PC-9 (cell line): ENCODE data around the gene ANKRD60.

Experiments used
- EZH2 ChIP-seq: fragments of 200-600 bp; sonication (generic); IDR thresholded peaks from 2 replicates; pipeline ENCODE4 v1.8.0; 2017; ENCODE audit warnings: antibody characterized with exemption, low read depth
- TF ChIP-seq, protein P1 (sequence below): fragments of 200-600 bp; sonication (generic); conservative IDR thresholded peaks from 2 replicates; pipeline ENCODE4 v1.6.1; 2017; ENCODE audit warnings: mixed run types, antibody characterized with exemption, mild to moderate bottlenecking, moderate library complexity

DNA sequence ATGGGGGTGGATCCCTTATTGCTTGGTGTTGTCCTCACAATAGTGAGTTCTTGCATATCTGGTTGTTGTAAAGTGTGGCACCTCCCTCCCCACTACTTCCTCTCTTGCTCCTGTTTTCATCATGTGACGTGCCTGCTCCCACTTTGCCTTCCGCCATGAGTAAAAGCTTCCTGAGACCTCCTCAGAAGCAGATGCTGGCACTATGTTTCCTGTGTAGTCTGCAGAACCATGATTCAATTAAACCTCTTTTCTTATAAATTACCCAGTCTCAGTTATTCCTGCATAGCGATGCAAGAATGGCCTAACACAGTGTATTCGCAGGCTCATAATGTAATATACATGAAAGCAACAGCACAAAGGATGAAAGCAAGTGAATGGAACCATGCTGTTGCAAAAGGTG, 28.4 kb upstream of the ANKRD60 start:
- TF ChIP-seq, protein P1, sequence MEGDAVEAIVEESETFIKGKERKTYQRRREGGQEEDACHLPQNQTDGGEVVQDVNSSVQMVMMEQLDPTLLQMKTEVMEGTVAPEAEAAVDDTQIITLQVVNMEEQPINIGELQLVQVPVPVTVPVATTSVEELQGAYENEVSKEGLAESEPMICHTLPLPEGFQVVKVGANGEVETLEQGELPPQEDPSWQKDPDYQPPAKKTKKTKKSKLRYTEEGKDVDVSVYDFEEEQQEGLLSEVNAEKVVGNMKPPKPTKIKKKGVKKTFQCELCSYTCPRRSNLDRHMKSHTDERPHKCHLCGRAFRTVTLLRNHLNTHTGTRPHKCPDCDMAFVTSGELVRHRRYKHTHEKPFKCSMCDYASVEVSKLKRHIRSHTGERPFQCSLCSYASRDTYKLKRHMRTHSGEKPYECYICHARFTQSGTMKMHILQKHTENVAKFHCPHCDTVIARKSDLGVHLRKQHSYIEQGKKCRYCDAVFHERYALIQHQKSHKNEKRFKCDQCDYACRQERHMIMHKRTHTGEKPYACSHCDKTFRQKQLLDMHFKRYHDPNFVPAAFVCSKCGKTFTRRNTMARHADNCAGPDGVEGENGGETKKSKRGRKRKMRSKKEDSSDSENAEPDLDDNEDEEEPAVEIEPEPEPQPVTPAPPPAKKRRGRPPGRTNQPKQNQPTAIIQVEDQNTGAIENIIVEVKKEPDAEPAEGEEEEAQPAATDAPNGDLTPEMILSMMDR: no peak
- no peak for TF ChIP-seq EZH2
